Cortex of kidney (tissue), 1 donor: Measurements from ENCODE around the gene C4orf50.

ENCODE experiments used
- DNase-seq: peaks from one replicate; lab custom pipeline; 2025; lab: John Stamatoyannopoulos, UW

The C4orf50 gene

GRCh38 chr4:5992828-5993321 lies 25.4 kb downstream of the C4orf50 start:
- no peak for DNase-seq

GRCh38 chr4:5992171-5992827 lies 25.9 kb downstream of the C4orf50 start:
- no peak for DNase-seq

DNA sequence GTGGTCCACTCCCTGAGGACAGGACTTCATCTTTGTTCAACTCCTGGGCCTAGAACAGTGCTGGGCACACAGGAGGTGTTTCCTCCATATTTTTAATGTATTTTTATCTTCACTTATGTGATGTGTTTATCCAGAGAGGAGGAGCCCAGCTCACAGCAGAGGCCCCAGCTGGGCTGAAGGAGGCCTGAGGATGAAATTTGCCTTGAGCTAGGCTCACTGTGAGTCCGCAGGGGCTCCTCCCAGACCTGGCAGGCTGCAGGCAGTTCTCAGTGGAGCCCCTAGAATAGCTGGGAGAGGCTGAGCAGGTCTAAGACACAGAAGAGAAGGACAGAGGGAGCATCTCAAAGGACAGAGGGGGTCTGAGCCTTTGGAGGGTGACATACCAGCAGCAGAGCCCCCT lies 26.8 kb downstream of the C4orf50 start:
- DNase-seq: no peak

- no peak for DNase-seq
Observed at GRCh38 chr4:5990446-5991160, 27.6 kb downstream of the C4orf50 start.

DNA sequence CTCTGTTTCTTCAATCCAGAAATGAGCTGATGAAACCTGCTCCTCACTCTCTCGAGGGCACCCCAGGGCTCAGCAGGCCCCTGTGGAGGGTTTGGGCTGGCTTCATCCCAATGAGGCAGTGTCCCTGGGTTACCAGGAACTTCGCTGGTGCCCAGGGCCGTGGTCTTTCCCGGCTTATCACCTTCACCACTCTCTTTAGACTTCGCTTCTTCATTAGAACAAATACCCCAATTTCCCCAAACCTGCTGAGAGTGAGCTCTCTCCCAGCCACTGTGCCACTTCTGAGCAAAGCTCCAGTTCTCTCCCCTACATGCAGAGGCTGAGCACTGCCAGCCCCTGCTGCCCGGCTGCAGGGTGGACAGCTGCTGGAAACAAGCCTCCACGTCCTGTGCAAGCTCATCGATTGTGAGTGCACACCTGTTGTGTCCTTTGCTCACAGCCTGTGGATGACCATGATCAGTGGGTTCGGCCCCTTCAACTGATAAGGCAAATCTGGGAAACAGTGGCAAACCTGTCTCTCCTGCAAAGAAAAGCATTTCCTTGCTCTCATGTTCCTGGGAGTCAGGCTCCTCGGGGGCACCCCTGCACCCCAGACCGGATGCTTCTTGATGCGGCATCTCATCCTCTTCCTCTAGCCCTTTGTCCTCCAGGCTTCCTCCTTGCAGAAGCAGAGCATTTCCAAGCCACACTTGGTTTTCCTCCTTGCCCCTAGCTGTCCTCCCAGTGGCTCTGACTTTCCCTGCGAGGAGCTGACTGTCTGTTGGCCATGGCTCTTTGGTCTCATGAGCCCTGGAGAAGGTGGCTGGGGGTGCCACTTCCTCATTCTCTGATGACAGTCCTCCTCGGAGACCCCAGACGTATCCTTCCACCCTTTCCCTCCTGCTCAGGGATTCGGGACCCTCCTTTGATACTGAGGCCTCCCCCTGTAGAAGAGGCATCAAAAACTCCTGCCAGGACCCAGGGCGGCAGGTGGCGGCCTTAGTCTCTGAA lies 28.7 kb downstream of the C4orf50 start:
- no peak for DNase-seq

DNA sequence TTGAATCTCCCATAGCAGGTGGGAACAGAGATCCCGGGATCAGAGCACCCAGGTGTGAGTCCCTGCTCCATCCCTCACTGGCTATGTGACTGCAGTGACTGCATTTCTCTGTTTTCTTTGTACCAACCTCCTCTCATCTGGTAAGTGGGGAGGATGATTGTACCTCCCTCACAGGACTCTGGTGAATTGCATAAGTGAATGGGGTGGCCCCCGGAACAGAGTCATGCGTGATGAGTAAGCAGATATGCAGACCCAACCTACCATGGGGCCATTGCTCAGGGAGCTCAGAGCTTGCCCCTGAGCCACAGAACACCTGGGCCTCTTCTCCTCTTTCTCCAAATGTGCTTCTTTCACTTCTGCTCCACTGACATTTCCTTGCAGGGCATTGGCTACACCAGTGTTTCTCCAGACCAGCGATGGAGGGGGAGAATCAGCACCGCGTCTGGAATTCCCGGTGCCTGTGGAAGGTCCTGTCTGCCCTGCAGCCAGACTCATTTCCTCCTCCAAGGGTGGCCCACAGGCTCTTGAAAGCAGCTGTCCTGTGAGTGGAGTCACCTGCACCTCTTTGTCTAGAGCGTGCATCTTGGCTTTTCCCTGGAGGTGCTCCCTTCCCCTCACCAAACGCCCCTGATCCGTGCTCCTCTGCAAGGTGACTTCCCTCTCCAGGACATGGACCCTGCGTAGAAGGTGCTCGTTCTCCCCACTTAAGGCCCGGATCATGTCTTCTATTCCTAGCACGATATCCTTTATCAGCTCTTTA lies 30.0 kb downstream of the C4orf50 start:
- no peak for DNase-seq

DNA sequence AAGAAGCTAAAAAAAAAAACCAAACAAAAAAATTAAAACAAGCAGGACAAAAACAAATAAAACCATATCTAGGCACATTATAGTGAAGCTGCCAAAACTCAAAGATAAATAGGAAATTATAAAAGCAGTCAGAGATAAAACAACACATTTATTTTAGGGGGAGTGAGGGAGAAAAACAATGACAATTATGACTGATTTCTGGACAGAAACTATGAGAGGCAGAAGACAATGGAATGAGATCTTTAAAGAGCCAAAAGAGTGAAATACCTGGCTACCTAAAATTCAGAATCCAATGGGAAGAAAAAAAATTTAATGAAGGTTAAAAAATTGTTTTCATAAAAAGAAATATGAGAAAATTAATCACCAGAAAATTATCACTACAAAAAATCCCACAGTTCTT lies 33.4 kb downstream of the C4orf50 start:
- no peak for DNase-seq

GRCh38 chr4:5982156-5982973 lies 35.9 kb downstream of the C4orf50 start:
- no peak for DNase-seq

DNA sequence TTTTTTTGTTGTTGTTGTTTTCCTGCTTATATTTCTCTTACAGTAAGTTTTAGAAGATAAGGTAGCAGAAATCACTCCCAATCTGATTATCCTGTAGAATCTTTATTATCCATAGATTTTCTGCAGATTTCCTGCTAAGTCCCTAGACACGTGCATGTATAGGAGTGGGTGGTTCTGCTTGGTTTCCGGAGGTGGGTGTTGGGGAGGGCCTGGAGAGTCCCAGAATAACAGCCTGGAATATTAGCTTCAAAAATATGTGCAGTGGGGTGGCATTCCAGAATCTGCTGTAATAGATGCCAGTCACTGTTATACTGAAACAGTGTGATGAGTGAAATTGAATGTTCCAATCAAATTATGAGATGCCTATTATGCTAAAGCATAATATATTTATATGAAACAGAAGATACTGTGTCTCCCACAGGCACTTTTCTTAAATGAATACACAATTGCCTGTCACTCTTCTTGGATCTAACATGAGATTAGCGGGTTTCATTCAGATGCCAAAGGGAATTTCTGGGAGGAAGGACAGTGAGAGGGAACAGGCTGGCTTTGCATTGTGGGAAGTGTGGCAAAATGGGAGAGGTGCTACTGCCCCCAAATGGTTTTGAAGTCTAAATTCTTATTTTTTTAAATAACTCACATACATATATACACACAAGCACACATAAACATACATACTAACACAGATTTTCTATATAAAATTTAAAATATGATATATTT lies 37.6 kb downstream of the C4orf50 start:
- no peak for DNase-seq

GRCh38 chr4:5979981-5980380 lies 38.2 kb downstream of the C4orf50 start:
- no peak for DNase-seq

DNA sequence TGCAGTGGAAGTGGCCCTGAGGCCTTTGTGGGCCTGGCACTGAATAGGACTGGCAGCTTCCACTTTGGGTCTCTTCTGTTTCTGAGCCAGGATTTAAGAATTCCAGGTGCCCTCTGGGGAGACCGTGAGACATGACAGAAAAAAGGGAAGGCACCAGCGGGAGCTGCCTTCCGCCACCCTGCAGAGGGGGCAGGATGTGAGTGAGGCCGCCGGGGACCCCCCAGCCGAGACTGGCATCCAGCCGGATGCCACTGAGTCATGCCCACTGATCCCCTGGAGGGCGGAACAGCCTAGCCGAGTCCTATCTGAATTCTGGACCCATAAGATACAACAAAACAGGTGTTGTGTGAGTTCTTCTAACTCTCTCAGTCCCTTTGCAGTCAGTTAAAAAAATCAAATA lies 41.3 kb downstream of the C4orf50 start:
- no peak for DNase-seq

DNA sequence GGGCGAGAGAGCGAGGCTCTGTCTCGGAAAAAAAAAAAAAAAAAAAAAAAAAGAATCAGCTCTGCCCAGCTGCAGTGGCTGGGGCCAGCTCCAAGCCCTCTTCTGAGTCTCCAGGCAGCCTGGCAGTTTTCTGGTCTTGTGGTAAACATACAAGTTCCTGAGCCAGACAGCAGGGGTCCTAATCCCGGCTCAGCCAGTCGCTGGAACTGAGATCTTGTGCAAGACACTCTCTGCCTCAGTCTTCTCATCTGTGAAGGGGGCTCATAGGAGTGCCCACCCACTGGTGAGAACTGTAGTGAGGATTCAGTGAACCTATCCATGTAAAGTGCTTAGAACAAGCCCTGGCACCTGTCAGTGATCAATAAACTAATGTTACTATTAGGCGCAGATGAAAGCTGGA lies 41.8 kb downstream of the C4orf50 start:
- no peak for DNase-seq

- no peak for DNase-seq
Observed at GRCh38 chr4:5974321-5974720, 43.9 kb downstream of the C4orf50 start.

GRCh38 chr4:5973486-5974220 lies 44.6 kb downstream of the C4orf50 start:
- DNase-seq: no peak

DNA sequence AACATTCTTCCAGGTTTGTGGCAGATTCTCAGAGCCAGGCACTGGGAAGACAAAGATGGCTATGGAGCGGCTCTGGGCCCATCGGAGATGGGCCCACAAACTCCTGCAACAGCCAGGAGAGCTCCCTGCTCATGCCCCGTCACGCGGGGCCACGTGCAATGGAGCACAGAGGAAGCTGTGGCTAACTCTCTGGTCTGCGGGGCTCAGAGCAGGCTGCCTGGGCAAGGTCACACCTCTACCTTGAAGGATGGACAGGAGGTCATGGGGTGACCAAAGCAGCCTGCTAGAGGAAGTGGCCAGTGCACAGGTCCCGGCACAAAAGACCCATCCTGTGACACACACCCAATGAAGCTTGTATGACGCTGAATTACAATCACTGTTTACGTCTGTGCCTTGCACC lies 45.2 kb downstream of the C4orf50 start:
- DNase-seq: no peak

GRCh38 chr4:5972571-5972970 lies 45.7 kb downstream of the C4orf50 start:
- no peak for DNase-seq

DNA sequence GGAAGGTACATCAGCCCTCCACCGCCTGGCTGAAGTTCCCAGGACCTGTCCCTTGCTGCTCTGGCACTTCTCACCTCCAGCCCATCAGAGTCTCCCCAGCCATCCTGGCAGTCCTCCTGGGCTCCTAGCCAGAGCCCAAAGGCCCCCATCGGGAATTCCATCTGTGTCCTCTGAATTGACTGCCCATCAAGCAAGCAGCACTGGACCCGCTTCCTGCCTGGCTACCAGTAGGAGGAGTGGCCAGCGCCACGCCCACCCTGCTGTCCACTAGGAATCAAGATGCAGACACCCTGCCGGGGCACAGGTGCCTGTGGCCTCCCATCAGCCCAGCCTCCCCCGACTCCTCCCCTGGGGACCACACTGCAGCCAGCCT lies 47.2 kb downstream of the C4orf50 start:
- DNase-seq: no peak

DNA sequence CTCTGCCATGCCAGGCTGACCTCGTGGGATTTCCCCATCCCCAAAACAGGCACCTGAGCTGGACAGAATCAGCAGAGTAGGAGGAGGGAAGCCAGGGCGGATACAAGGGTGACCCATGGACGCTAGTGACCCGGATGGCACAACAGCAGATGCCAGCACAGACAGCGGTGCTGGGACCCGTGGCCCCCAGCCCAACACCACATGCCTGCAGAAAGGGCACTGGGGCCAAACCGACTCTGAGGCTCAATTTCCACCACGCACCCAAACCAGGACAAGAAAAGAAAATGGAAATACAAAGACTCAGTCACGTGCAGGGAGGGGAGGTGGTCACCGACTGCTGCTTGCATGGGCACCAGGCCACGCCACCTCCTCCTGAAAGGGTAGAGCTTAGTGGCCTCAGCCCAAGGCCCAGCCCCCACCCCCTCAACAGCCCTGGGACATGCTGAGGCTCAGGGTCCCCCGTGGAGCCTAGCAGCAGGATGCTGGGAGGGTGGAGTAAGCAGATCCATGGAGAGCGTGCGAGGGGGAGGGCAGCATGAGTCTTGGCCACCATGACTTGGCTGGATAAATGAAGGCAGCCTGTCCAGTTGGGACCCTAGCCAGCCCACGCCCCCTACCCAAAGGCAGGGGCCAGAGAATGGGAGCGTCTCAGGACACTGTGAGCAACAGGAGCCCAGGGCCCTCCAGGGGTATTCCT lies 47.7 kb downstream of the C4orf50 start:
- no peak for DNase-seq

GRCh38 chr4:5969777-5970176 lies 48.5 kb downstream of the C4orf50 start:
- DNase-seq: no peak
